CD4-positive, alpha-beta T cell treated with Interleukin-17A for 1 hour (primary cell): Measurements from ENCODE around the gene SLC10A3.

Experiments used
- DNase-seq: peaks from one replicate; pipeline ENCODE4 v3.0.0-alpha.2; 2020

The SLC10A3 gene

GRCh38 chrX:154490414-154491083 lies at the start of gene SLC10A3:
TSS of gene SLC10A3 (minus strand) at chrX:154490629. CDS start at chrX:154488940, 1,689 bp downstream.
- DNase-seq: peak; percentile 94

DNA sequence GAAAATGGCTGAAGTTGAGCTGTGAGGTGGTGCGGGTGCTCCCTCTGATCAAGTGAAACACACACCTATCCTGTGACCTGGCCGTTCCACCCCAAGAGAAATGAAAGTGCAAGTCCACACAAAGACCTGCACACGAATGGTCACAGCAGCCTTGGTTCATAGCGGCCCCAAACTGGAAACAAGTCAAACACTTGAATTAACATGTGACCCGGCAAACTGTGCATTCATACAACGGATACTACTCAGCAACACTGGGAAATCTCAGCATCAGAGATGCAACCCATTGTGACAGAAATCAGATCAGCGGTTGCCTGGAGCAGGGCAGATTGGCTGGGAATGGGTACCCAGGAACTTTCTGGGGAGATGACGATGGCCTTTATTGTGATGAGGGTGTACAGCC lies 48.6 kb upstream of the SLC10A3 start:
- no peak for DNase-seq

- DNase-seq: no peak
Observed at GRCh38 chrX:154535892-154536291, 45.5 kb upstream of the SLC10A3 start.

DNA sequence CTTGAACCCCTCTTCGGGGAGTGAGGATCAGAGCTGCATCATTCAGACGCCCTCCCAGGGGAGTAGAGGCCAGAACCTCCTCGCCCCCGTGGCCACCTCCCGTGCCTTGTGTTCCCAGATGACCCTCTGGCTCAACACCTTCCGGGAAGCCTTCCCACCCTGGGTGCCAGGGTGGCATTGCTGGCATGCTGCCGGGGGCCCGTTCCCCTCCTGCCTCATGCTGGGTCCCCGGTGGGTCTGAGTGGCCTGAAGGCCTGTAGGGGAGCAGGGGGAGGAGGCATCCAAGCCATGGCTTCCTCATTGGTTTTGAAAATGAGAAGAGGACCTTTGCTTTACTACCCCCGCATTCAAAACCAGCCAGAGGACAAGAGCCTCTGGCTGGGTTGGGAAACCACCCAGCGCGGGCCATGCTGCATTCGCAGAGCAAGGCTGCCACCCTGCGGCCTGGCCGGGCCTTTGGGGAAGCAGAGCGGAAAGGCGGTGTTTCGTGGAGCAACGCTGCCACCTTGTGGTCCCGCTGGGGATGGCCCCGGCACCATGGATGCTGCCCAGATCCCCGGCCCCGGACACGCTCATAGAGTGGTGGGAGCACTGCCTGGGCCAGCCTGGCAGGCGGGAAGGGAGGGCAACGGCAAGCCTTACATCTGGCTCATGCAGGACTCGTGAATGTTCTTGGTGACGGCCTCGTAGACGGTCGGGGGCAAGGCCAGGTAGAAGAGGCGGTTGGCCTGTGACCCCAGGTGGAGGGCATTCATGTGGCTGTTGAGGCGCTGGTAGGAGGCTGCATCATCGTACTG lies 44.3 kb upstream of the SLC10A3 start:
- DNase-seq: peak; percentile 88

DNA sequence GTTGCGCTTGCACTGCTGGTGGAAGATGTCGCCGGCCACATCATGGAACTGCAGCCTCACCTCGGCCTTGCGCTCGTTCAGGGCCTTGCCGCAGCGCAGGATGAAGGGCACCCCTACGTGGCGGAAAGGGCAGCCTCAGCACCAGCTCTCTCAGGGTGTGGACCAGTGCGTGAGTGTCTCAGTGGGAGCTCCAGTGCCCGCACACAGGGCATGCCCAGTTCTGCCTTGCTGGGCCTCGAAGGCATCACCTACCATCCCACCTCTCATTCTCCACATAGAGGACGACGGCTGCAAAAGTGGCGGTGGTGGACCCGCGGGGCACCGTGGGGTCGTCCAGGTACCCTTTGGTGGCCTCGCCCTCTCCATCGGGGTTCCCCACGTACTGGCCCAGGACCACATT lies 42.3 kb upstream of the SLC10A3 start:
- DNase-seq: no peak

GRCh38 chrX:154531626-154532025 lies 41.2 kb upstream of the SLC10A3 start:
- no peak for DNase-seq

- DNase-seq: no peak
Observed at GRCh38 chrX:154530286-154530685, 39.9 kb upstream of the SLC10A3 start.

DNA sequence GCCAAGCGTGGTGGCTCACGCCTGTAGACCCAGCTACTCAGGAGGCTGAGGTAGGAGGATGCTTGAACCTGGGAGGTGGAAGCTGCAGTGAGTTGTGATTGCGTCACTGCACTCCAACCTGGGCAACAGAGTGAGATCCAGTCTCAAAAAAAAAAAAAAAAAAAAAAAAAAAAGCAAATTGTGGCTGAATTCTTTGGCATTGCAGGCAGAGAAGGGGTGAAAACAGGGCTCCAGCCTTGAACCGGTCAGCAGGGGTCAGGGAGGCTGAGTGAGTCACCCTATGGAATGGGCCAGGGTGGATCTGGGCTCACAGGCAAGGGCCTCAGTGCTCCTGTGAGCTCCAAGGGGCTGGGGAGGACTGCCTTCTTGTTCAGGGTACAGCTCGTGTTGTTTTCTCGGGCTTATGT lies 38.8 kb upstream of the SLC10A3 start:
- DNase-seq: no peak

GRCh38 chrX:154526901-154527675 lies 36.7 kb upstream of the SLC10A3 start:
- peak; percentile 65 for DNase-seq

DNA sequence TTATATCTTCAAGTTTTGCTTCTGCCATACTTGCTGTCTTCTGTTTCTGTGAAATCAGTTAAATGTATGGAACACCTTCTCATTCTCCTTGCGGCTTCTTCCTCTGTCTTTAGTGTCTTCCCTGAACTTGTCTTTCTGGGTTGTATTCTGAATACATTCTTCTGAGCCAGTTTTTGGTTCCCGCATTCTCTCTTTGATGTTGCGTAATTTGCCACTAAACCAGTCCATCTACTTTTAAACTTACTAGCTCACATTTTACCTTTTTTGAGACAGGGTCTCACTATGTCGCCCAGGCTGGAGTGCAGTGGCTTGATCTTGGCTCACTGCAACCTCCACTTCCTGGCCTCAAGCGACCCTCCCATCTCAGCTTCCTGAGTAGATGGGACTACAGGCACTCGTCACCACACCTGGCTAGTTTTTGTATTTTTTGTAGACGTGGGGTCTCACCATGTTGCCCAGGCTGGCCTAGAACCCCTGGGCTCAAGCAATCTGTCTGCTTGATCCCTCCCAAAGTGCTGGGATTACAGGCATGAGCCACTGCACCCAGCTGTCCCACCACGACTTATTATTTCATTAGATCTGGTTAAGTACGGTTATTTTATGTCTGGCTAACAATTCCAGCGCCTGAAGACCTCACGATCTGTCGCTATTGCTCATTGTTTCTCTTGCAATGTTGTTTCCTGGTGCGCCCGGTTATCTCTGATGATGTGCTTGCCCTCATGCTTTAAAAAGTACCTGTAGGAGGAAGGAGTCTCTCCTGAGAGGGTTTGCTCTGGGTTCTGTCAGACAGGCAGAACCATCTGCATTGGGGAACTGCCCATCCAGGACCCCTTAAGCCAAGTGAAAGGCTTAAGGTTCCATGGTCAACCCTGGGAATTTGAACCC lies 35.4 kb upstream of the SLC10A3 start:
- no peak for DNase-seq

DNA sequence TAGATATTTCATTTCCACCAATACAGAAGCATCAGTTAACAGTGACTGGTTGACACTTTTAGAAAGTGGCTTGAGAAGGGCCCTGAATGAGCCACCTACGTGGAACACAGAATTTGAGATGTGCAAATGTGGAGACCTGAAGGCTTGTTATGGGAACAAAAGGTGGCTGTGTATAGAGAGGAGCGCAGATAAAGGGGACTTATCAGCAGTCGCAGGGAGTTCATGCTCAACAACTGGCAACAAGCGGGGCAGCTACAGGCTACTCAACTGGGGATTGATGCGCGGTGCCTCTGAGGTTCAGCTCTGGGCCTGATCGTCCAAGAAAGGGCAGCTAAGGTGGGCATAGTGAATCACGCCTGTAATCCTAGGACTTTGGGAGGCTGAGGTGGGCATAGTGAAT lies 29.0 kb upstream of the SLC10A3 start:
- no peak for DNase-seq

- no peak for DNase-seq
Observed at GRCh38 chrX:154517101-154517781, 26.8 kb upstream of the SLC10A3 start.

DNA sequence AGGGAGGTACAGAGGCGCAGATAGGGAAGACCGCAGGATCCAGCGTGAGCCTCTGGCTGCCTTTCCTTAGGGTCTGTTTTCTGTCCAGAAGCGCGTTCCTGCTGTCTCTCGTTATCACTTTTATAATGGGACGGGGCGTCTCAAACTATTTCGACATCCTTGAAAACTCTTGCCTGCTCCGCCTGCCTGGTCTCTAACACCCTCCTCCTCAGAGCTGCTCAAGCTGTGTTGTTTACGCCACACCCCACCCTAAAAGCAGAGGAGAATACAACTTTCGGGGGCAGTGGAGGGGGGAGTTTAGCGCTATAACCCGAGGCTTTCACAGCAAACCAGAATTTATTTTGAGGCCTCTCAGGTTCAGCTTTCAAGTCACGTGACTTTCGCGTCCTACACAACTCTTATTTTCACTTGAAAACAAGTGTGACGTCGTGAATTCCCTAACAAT lies 26.2 kb upstream of the SLC10A3 start:
- peak; percentile 37 for DNase-seq

GRCh38 chrX:154515966-154516655 lies 25.7 kb upstream of the SLC10A3 start, which contains the start of gene FAM3A:
TSS of gene FAM3A (minus strand) at chrX:154516232. CDS start at chrX:154515772, 460 bp downstream.
- peak; percentile 94 for DNase-seq

DNA sequence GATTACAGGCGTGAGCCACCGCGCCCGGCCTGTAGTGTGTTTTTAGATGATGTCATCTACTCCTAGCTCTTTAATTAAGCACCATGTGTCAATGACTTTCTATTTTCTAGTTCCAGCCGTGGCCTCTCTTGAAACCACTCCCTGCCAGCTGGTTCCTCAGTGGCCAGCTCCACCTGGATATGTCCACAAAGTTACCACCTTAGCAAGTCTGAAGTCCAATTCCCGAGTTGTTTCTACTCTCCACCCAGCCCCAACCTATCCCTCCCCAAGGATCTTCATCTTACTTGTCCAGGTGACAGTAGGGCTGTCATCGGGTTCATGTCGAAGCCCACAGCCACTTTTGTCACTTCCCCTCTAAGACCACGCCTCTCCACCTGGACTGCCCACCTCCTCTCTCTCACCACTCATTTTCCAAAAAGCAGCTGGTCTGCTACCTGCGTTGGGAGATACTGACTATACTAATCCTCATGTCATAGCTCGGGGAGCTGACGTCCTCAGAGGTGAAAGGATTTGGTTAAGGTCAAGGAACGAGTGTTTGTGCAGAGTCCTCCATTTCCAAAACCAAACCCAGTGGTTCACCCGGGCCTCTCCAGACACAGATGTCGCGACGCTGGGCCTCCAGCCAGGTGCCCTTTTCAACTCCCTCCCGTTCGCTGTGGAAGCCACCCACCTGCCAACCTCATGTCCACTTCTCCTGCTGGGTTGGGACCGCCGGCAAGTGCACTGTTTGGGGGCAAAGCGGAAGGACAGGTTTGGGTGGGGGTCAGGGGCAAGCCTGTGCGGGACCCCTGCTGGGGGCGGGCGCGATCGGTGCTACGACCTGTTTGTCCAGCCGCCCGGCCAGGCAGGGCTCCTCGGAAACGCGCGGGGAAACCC lies 24.9 kb upstream of the SLC10A3 start:
- peak; percentile 50 for DNase-seq

GRCh38 chrX:154513716-154514115 lies 23.3 kb upstream of the SLC10A3 start:
- no peak for DNase-seq

GRCh38 chrX:154512879-154513553 lies 22.6 kb upstream of the SLC10A3 start:
- DNase-seq: no peak

- no peak for DNase-seq
Observed at GRCh38 chrX:154511761-154512160, 21.3 kb upstream of the SLC10A3 start.

- no peak for DNase-seq
Observed at GRCh38 chrX:154509455-154509854, 19.0 kb upstream of the SLC10A3 start.

DNA sequence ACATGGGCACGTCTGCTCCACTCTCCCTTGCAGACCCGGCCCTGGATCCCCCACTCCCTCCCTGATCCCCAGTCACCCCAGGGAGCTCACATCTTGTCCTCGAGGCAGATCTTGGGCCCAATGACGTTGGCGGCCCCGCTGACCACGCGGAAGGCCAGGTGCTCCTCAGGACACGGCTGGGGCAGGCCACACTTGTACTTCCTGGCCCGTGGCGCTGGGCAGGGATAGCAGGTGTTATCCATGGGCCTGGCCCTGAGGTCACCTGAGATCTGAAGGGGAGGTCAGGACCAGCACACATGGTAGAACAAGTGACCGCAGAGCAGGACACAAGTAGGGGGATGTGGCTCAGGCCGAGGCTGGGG lies 17.9 kb upstream of the SLC10A3 start:
- no peak for DNase-seq
